ENCODE measurements around the gene HAPLN2. TPM values are rescaled to one million over a fixed set of nuclear protein-coding genes. Genes with fewer than 3 reads are reported as not detected.

The HAPLN2 gene
- total and polyA plus RNA-seq, 2 donors (not counting 1 experiment from before 2014, with no cell fraction given): 0.13 TPM; not detected in 1

GRCh38 chr1:156648496-156648895, 29.3 kb downstream of the HAPLN2 start:
- Histone ChIP-seq H3K4me2 (replicated peaks; ENCODE audit: low read depth, low read length, poor library complexity, severe bottlenecking) (no peak overlapping the region), H3K36me3 (replicated peaks in 1 of 2; ENCODE audit: control extremely low read depth in 1 of 2, control insufficient read depth in 1 of 2, extremely low read depth in 1 of 2, insufficient read depth in 2 of 2, low read length in 1 of 2) (no peaks in the 10 kb centered on the region), H3K79me2 (ENCODE audit: control insufficient read depth, insufficient read depth, low read length) (no peaks in the 10 kb centered on the region), H4K20me1 (ENCODE audit: control insufficient read depth, insufficient read depth, low read length, poor library complexity, severe bottlenecking) (no peaks in the 10 kb centered on the region), H3K27me3 (replicated peaks in 1 of 4; ENCODE audit: control extremely low read depth in 1 of 4, control insufficient read depth in 3 of 4, insufficient read depth in 4 of 4, low read length in 3 of 4) (peaks cover 0 to 82% (median 42%) of the 10 kb centered on the region in 4 experiments), H3K27ac (ENCODE audit: low read length in 2 of 2) (no peak overlapping the region), H3K4me1 (ENCODE audit: control insufficient read depth in 2 of 2, insufficient read depth in 2 of 2, low read length in 2 of 2) (peaks cover 4 to 5% of the 10 kb centered on the region in 2 donors), H2AFZ (ENCODE audit: insufficient read depth, low read depth, low read length, poor library complexity, severe bottlenecking) (no peak overlapping the region), H3K9ac (ENCODE audit: low read length) (no peak overlapping the region), H3K9me3 (ENCODE audit: control extremely low read depth in 1 of 3, control insufficient read depth in 2 of 3, insufficient read depth in 1 of 3, low read length in 2 of 3) (peaks cover 0 to 5% (median 0%) of the 10 kb centered on the region in 3 donors), H3K4me3 (ENCODE audit: control extremely low read depth in 1 of 5, extremely low read depth in 1 of 5, insufficient read depth in 1 of 5, low read depth in 2 of 5, low read length in 4 of 5) (no peak overlapping the region)
- Mint-ChIP-seq H3K27me3 (peaks cover 77% of the 10 kb centered on the region), H3K4me1 (peaks cover 3% of the 10 kb centered on the region), H3K27ac (no peak overlapping the region), H3K4me3 (no peak overlapping the region), H3K9me3 (ENCODE audit: insufficient read depth) (no peaks in the 10 kb centered on the region)
- CTCF ChIA-PET: interaction anchor here (0.7 to 1.5 kb wide), 10 partner anchors 9 to 211 kb away, joined by 3 to 6 read pairs (median 3); no protein-coding TSS in a partner anchor
- DNase-seq (no peak), ATAC-seq (ENCODE audit: low read depth) (no peak)
- WGBS (ENCODE audit: insufficient coverage): 76% methylated on average over 8 of the region's 10 CpGs
- no peak for TF ChIP-seq CTCF (IDR thresholded peaks at IDR 0.05)
- intact Hi-C loops (cut with micrococcal nuclease): no loop called here
- POLR2A ChIA-PET: no interaction called here

GRCh38 chr1:156648951-156649350, 29.7 kb downstream of the HAPLN2 start:
- DNase-seq (no peak), ATAC-seq (ENCODE audit: low read depth) (no peak)
- H3K4me1 Mint-ChIP-seq: no peaks in the 10 kb centered on the region
- no peaks in the 10 kb centered on the region for H4K20me1 ChIP-seq (ENCODE audit: control insufficient read depth, insufficient read depth, low read length, poor library complexity, severe bottlenecking)
- intact Hi-C loops (cut with micrococcal nuclease): no loop called here
- no peaks in the 10 kb centered on the region for H3K36me3 ChIP-seq (replicated peaks in 1 of 2; ENCODE audit: control extremely low read depth in 1 of 2, control insufficient read depth in 1 of 2, extremely low read depth in 1 of 2, insufficient read depth in 2 of 2, low read length in 1 of 2)
- H3K4me3 ChIP-seq (ENCODE audit: control extremely low read depth in 1 of 5, extremely low read depth in 1 of 5, insufficient read depth in 1 of 5, low read depth in 2 of 5, low read length in 4 of 5): no peak overlapping the region
- peaks cover 0 to under 1% of the 10 kb centered on the region in 2 donors for H3K4me1 ChIP-seq (ENCODE audit: control insufficient read depth in 2 of 2, insufficient read depth in 2 of 2, low read length in 2 of 2)
- peaks cover 78% of the 10 kb centered on the region for H3K27me3 Mint-ChIP-seq
- ChIA-PET POLR2A (no interaction called here), CTCF (interaction anchor here (0.7 to 1.5 kb wide), 11 partner anchors 9 to 263 kb away, joined by 3 to 6 read pairs (median 3); no protein-coding TSS in a partner anchor)
- no peak overlapping the region for H3K27ac ChIP-seq (ENCODE audit: low read length in 2 of 2)
- H2AFZ ChIP-seq (ENCODE audit: insufficient read depth, low read depth, low read length, poor library complexity, severe bottlenecking): no peak overlapping the region
- H3K4me3 Mint-ChIP-seq: no peak overlapping the region
- H3K9me3 Mint-ChIP-seq (ENCODE audit: insufficient read depth): no peaks in the 10 kb centered on the region
- no peak overlapping the region for H3K4me2 ChIP-seq (replicated peaks; ENCODE audit: low read depth, low read length, poor library complexity, severe bottlenecking)
- peaks cover 0 to 82% (median 45%) of the 10 kb centered on the region in 4 experiments for H3K27me3 ChIP-seq (replicated peaks in 1 of 4; ENCODE audit: control extremely low read depth in 1 of 4, control insufficient read depth in 3 of 4, insufficient read depth in 4 of 4, low read length in 3 of 4)
- H3K9me3 ChIP-seq (ENCODE audit: control extremely low read depth in 1 of 3, control insufficient read depth in 2 of 3, insufficient read depth in 1 of 3, low read length in 2 of 3): peaks cover 0 to 5% (median 0%) of the 10 kb centered on the region in 3 donors
- H3K9ac ChIP-seq (ENCODE audit: low read length): no peak overlapping the region
- H3K27ac Mint-ChIP-seq: no peak overlapping the region
- no peak for TF ChIP-seq CTCF (IDR thresholded peaks at IDR 0.05)
- no peak for TF ChIP-seq EZH2 (IDR thresholded peaks at IDR 0.05; ENCODE audit: borderline replicate concordance, insufficient read depth, low read depth, low read length, poor library complexity, severe bottlenecking)
- 27% methylated on average over 2 of the region's 2 CpGs for WGBS (ENCODE audit: insufficient coverage)
- H3K79me2 ChIP-seq (ENCODE audit: control insufficient read depth, insufficient read depth, low read length): no peaks in the 10 kb centered on the region

All from B cell (primary cell).